ENCODE data around the gene DUOX2.

GRCh38 chr15:45064386-45064785, 49.6 kb downstream of the DUOX2 start:
- TF ChIP-seq EZH2 (IDR thresholded peaks at IDR 0.05) (no peak), JUND (IDR thresholded peaks at IDR 0.05) (no peak), RAD21 (IDR thresholded peaks at IDR 0.05; ENCODE audit: low read depth) (no peak), SIN3A (IDR thresholded peaks at IDR 0.05; ENCODE audit: low read depth) (no peak), POLR2A (IDR thresholded peaks at IDR 0.05; ENCODE audit: borderline replicate concordance, extremely low read depth, insufficient read depth, insufficient read length) (no peak), CEBPB (IDR thresholded peaks at IDR 0.05; ENCODE audit: low read depth) (no peak), CTCF (IDR thresholded peaks at IDR 0.05 in 2 of 3, conservative IDR thresholded peaks at IDR 0.05 in 1 of 3; ENCODE audit: borderline replicate concordance in 1 of 3, insufficient read depth in 1 of 3, low read depth in 2 of 3, low read length in 2 of 3) (no peak)

Measured in HCT116 (cell line).